Measurements from ENCODE around the gene SULT1A1. TPM values are rescaled to one million over a fixed set of nuclear protein-coding genes. Genes with fewer than 3 reads are reported as not detected.

The SULT1A1 gene
- total RNA-seq, 1 donor from 2014 or later, result 11.4 TPM

GRCh38 chr16:28574925-28575324 is 34.9 kb downstream of the SULT1A1 start:
- H3K4me3 Mint-ChIP-seq (ENCODE audit: unreplicated experiment), result no peak overlapping the region
- H3K9me3 Mint-ChIP-seq (ENCODE audit: unreplicated experiment), result no peaks in the 10 kb centered on the region
- peaks cover 5% of the 10 kb centered on the region for H3K36me3 Mint-ChIP-seq (ENCODE audit: unreplicated experiment)
- no peak for TF ChIP-seq CTCF (IDR thresholded peaks at IDR 0.05)
- no peak for DNase-seq (ENCODE audit: extremely low spot score, unreplicated experiment)
- H3K4me1 Mint-ChIP-seq (ENCODE audit: unreplicated experiment), result peaks cover 10% of the 10 kb centered on the region
- H3K27me3 Mint-ChIP-seq (ENCODE audit: unreplicated experiment), result no peaks in the 10 kb centered on the region
- no peak overlapping the region for H3K27ac Mint-ChIP-seq (ENCODE audit: unreplicated experiment)

GRCh38 chr16:28573738-28574718 is 35.8 kb downstream of the SULT1A1 start:
- Mint-ChIP-seq H3K9me3 (ENCODE audit: unreplicated experiment) (no peaks in the 10 kb centered on the region), H3K27ac (ENCODE audit: unreplicated experiment) (no peak overlapping the region), H3K36me3 (ENCODE audit: unreplicated experiment) (peaks cover 5% of the 10 kb centered on the region), H3K4me1 (ENCODE audit: unreplicated experiment) (peaks cover 10% of the 10 kb centered on the region), H3K27me3 (ENCODE audit: unreplicated experiment) (no peaks in the 10 kb centered on the region), H3K4me3 (ENCODE audit: unreplicated experiment) (no peak overlapping the region)
- DNase-seq (ENCODE audit: extremely low spot score, unreplicated experiment), result no peak
- TF ChIP-seq CTCF (IDR thresholded peaks at IDR 0.05), result no peak

- TF ChIP-seq CTCF (IDR thresholded peaks at IDR 0.05), result no peak
- no peaks in the 10 kb centered on the region for H3K27me3 Mint-ChIP-seq (ENCODE audit: unreplicated experiment)
- no peak for DNase-seq (ENCODE audit: extremely low spot score, unreplicated experiment)
- H3K27ac Mint-ChIP-seq (ENCODE audit: unreplicated experiment), result peak overlapping the region; percentile 5
- H3K9me3 Mint-ChIP-seq (ENCODE audit: unreplicated experiment), result no peaks in the 10 kb centered on the region
- H3K4me1 Mint-ChIP-seq (ENCODE audit: unreplicated experiment), result peaks cover 10% of the 10 kb centered on the region
- H3K36me3 Mint-ChIP-seq (ENCODE audit: unreplicated experiment), result peaks cover 2% of the 10 kb centered on the region
- H3K4me3 Mint-ChIP-seq (ENCODE audit: unreplicated experiment), result no peak overlapping the region
Measured at GRCh38 chr16:28572696-28573510, 36.9 kb downstream of the SULT1A1 start.

- DNase-seq (ENCODE audit: extremely low spot score, unreplicated experiment), result no peak
- Mint-ChIP-seq H3K27ac (ENCODE audit: unreplicated experiment) (no peak overlapping the region), H3K27me3 (ENCODE audit: unreplicated experiment) (no peaks in the 10 kb centered on the region), H3K4me1 (ENCODE audit: unreplicated experiment) (peaks cover 10% of the 10 kb centered on the region), H3K9me3 (ENCODE audit: unreplicated experiment) (peaks cover 7% of the 10 kb centered on the region), H3K4me3 (ENCODE audit: unreplicated experiment) (no peak overlapping the region), H3K36me3 (ENCODE audit: unreplicated experiment) (peaks cover 7% of the 10 kb centered on the region)
- no peak for TF ChIP-seq CTCF (IDR thresholded peaks at IDR 0.05)
Measured at GRCh38 chr16:28569968-28570752, 39.7 kb downstream of the SULT1A1 start.

Data from osteocyte (in vitro differentiated cells).